GM12801 (cell line): ENCODE measurements around the gene NCSTN.

Experiments
- TF ChIP-seq, protein P1 (sequence below): IDR thresholded peaks from one replicate; pipeline ENCODE4 v1.5.1; 2011; ENCODE audit warnings: control low read depth; ENCODE audit not compliant: insufficient read length; ENCODE audit errors: extremely low read depth

The NCSTN gene

GRCh38 chr1:160367516-160367900 lies 24.3 kb downstream of the NCSTN start:
- TF ChIP-seq, protein P1, sequence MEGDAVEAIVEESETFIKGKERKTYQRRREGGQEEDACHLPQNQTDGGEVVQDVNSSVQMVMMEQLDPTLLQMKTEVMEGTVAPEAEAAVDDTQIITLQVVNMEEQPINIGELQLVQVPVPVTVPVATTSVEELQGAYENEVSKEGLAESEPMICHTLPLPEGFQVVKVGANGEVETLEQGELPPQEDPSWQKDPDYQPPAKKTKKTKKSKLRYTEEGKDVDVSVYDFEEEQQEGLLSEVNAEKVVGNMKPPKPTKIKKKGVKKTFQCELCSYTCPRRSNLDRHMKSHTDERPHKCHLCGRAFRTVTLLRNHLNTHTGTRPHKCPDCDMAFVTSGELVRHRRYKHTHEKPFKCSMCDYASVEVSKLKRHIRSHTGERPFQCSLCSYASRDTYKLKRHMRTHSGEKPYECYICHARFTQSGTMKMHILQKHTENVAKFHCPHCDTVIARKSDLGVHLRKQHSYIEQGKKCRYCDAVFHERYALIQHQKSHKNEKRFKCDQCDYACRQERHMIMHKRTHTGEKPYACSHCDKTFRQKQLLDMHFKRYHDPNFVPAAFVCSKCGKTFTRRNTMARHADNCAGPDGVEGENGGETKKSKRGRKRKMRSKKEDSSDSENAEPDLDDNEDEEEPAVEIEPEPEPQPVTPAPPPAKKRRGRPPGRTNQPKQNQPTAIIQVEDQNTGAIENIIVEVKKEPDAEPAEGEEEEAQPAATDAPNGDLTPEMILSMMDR: no peak

GRCh38 chr1:160367934-160368923 lies 25.0 kb downstream of the NCSTN start:
- TF ChIP-seq, protein P1: no peak

DNA sequence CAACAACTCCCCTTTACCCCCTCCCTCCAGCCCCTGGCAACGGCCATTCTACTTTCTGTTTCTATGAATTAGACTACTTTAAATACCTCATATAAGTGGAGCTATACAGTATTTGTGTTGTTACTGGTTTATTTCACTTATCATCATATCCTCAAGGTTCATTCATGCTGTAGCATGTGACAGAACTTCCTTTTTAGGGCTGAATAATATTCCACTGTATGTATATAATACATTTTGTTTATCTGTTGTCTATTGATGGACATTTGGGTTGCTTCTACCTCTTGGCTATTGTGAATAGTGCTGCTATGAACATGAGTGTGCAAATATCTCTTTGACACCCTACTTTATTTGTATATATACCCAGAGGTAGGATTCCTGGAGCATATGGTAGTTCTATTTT lies 25.9 kb downstream of the NCSTN start:
- TF ChIP-seq, protein P1: no peak

- TF ChIP-seq, protein P1: no peak
Observed at GRCh38 chr1:160370561-160371345, 27.6 kb downstream of the NCSTN start.

DNA sequence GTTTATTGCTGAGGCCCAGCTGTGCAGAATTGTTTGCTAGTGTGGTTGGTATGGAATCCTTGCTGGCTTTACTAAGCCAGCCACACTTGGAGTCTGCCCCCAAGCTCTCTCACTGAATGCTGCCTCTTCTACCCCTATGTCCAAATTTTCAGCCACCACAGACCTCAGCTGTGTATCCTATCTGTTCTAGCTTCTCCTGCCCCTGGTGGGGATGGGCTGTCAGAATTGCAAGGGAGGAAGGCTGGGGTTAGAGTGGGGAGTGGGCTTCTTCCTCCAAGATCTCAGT lies 28.1 kb downstream of the NCSTN start:
- TF ChIP-seq, protein P1: no peak

- TF ChIP-seq, protein P1: no peak
Observed at GRCh38 chr1:160371756-160372155, 28.6 kb downstream of the NCSTN start.

- TF ChIP-seq, protein P1: no peak
Observed at GRCh38 chr1:160373696-160374095, 30.5 kb downstream of the NCSTN start.
